Endothelial cell of umbilical vein (primary cell): Measurements from ENCODE around the gene PGLYRP1. TPM values are rescaled to one million over a fixed set of nuclear protein-coding genes. Genes with fewer than 3 reads are reported as not detected.

Experiments
- BruUV-seq: library from RNA; stranded (reverse); fragments of 400-500 nt; replicated peaks from 2 replicates; lab custom pipeline; 2021; lab: Mats Ljungman, UMichigan
- CTCF ChIA-PET: fragments of 300-600, 350-600 bp; sonication (Branson Sonifier 250); formaldehyde crosslinking; loops from one replicate; lab custom pipeline; 2021; ENCODE audit warnings: antibody characterized with exemption, inconsistent platforms; lab: Charles Lee
- POLR2A ChIA-PET: fragments of 300-600, 350-600 bp; sonication (Branson Sonifier 250); formaldehyde crosslinking; loops from one replicate; lab custom pipeline; 2021; ENCODE audit warnings: antibody characterized with exemption, inconsistent platforms; lab: Charles Lee
- DNase-seq: peaks from one replicate; pipeline ENCODE4 v3.0.0-alpha.2; 2011; ENCODE audit warnings: low read depth, low spot score
- FAIRE-seq: peaks from 2 replicates; lab custom pipeline; 2011; peaks lifted over from hg19 to GRCh38; lab: Jason Lieb, UNC
- H2AFZ ChIP-seq: 2 replicates; pipeline ENCODE4 v1.6.0; 2012; ENCODE audit warnings: low read depth, low read length, control low read depth, inconsistent platforms
- H3K27ac ChIP-seq: 2 replicates; pipeline ENCODE4 v1.5.1; 2011; ENCODE audit warnings: low read depth, mild to moderate bottlenecking, control low read depth, low read length, moderate library complexity; ENCODE audit not compliant: insufficient read depth
- H3K27me3 ChIP-seq, 2 experiments: 2 replicates each; pipeline versions ENCODE4 v1.6.0 to v1.6.1; 2011; ENCODE audit warnings: low read length in 2 of 2, mixed read lengths in 1 of 2; ENCODE audit not compliant: control insufficient read depth in 2 of 2, insufficient read depth in 2 of 2
- H3K36me3 ChIP-seq, 2 experiments: 2 replicates in 1 of 2; 3 replicates in 1 of 2; pipeline ENCODE4 v1.5.1; 2011; ENCODE audit warnings: low read length in 2 of 2, mild to moderate bottlenecking in 1 of 2, moderate library complexity in 1 of 2; ENCODE audit not compliant: control insufficient read depth in 2 of 2, insufficient read depth in 2 of 2; ENCODE audit errors: extremely low read depth in 1 of 2
- H3K4me1 ChIP-seq: 3 replicates; pipeline ENCODE4 v1.5.1; 2011; ENCODE audit warnings: mild to moderate bottlenecking, low read length; ENCODE audit not compliant: control insufficient read depth, insufficient read depth; ENCODE audit errors: extremely low read depth
- H3K4me2 ChIP-seq: 2 replicates; pipeline ENCODE4 v1.6.1; 2011; ENCODE audit warnings: low read length, control low read depth, mixed read lengths; ENCODE audit not compliant: insufficient read depth
- H3K4me3 ChIP-seq, 3 experiments: fragments of 200-600 bp in 1 of 3; sonication (generic), shearing (Covaris generic) in 1 of 3; replicated peaks in 1 of 3; 2 replicates each; pipeline ENCODE4 v1.5.1; 2011 to 2016; ENCODE audit warnings: control low read depth in 3 of 3, low read length in 3 of 3, mild to moderate bottlenecking in 2 of 3, inconsistent platforms in 1 of 3, low read depth in 1 of 3, moderate library complexity in 1 of 3; ENCODE audit not compliant: insufficient read depth in 1 of 3
- H3K79me2 ChIP-seq: 2 replicates; pipeline ENCODE4 v1.6.0; 2012; ENCODE audit warnings: low read length, inconsistent platforms; ENCODE audit not compliant: control insufficient read depth, insufficient read depth
- H3K9ac ChIP-seq: replicated peaks from 2 replicates; pipeline ENCODE3; 2011; ENCODE audit warnings: low read length, control low read depth; ENCODE audit not compliant: insufficient read depth; ENCODE audit errors: extremely low read depth
- H3K9me1 ChIP-seq: replicated peaks from 3 replicates; pipeline ENCODE4 v1.6.0; 2011; ENCODE audit warnings: mild to moderate bottlenecking, low read length; ENCODE audit not compliant: control insufficient read depth, insufficient read depth; ENCODE audit errors: extremely low read depth
- H3K9me3 ChIP-seq: replicated peaks from 2 replicates; pipeline ENCODE4 v1.5.1; 2012; ENCODE audit warnings: low read length, inconsistent platforms; ENCODE audit not compliant: control insufficient read depth, insufficient read depth
- H4K20me1 ChIP-seq: replicated peaks from 2 replicates; pipeline ENCODE3; 2011; ENCODE audit warnings: mild to moderate bottlenecking, low read length; ENCODE audit not compliant: control insufficient read depth, insufficient read depth; ENCODE audit errors: extremely low read depth
- CTCF ChIP-seq, 2 donors: IDR thresholded peaks; 1 replicate in 1 of 2; 2 replicates in 1 of 2; pipeline ENCODE4 v1.5.1; 2011; ENCODE audit warnings: low read length in 2 of 2, mild to moderate bottlenecking in 2 of 2, moderate library complexity in 2 of 2, control low read depth in 1 of 2, inconsistent platforms in 1 of 2, low read depth in 1 of 2; ENCODE audit not compliant: insufficient read depth in 1 of 2; ENCODE audit errors: extremely low read depth in 1 of 2
- EZH2 ChIP-seq: IDR thresholded peaks from 2 replicates; pipeline ENCODE4 v1.6.1; 2012; ENCODE audit warnings: borderline replicate concordance, low read depth, mild to moderate bottlenecking, moderate library complexity, low read length, inconsistent platforms; ENCODE audit not compliant: severe bottlenecking
- FOS ChIP-seq: IDR thresholded peaks from 2 replicates; pipeline ENCODE4 v1.6.1; 2011; ENCODE audit warnings: mild to moderate bottlenecking, low read length, moderate library complexity, borderline replicate concordance; ENCODE audit not compliant: insufficient read depth
- GATA2 ChIP-seq: IDR thresholded peaks from 2 replicates; pipeline ENCODE4 v1.7.0; 2011; ENCODE audit warnings: low read depth, mild to moderate bottlenecking, moderate library complexity, mixed read lengths, low read length; ENCODE audit not compliant: insufficient read length, insufficient read depth
- JUN ChIP-seq: IDR thresholded peaks from 2 replicates; pipeline ENCODE4 v1.6.1; 2011; ENCODE audit warnings: borderline replicate concordance, low read depth; ENCODE audit not compliant: insufficient read length, insufficient read depth
- MAX ChIP-seq: IDR thresholded peaks from 2 replicates; pipeline ENCODE4 v1.6.1; 2011; ENCODE audit not compliant: insufficient read depth, insufficient read length
- MYC ChIP-seq: IDR thresholded peaks from one replicate; pipeline ENCODE4 v1.6.1; 2011; ENCODE audit warnings: mild to moderate bottlenecking, low read depth, low read length
- POLR2A ChIP-seq: IDR thresholded peaks from 2 replicates; pipeline ENCODE4 v1.6.1; 2012; ENCODE audit warnings: low read depth, mild to moderate bottlenecking, control low read depth, low read length
- POLR2AphosphoS5 ChIP-seq: IDR thresholded peaks from 2 replicates; pipeline ENCODE4 v1.6.1; 2012; ENCODE audit warnings: low read depth, mild to moderate bottlenecking, control low read depth, low read length, moderate library complexity; ENCODE audit not compliant: insufficient read depth
- dilution Hi-C: fragments of 300-500 bp; cut with MboI; formaldehyde crosslinking; loops from one replicate; pipeline ENCODE4 v1.15.0; 2019; ENCODE audit warnings: low sequenced_read_pairs; ENCODE audit not compliant: extremely low pct_ligation_motif_present
- intact Hi-C: fragments of 100-400 bp; cut with micrococcal nuclease; formaldehyde crosslinking; loops from one replicate; pipeline ENCODE4 v1.10.0; 2022
- polyA plus RNA-seq, 4 experiments: library from polyadenylated mRNA; depleted of rRNA in 3 of 4; stranded (reverse) in 3 of 4; unstranded in 1 of 4; fragments of >200 nt; gene quantifications; 2 replicates each; pipeline versions ENCODE4 v1.2.1 to v1.2.3, GENCODE V29; 2011 to 2012; ENCODE audit warnings: missing spikeins in 1 of 4
- total RNA-seq: library from RNA; stranded (reverse); gene quantifications from 2 replicates; pipeline ENCODE4 v1.2.3, GENCODE V29; 2021

Gene PGLYRP1
- total and polyA plus RNA-seq, 2 donors (not counting 3 experiments of a cell fraction or from before 2014, with no cell fraction given) = not detected

GRCh38 chr19:45998834-45999233 is 24.0 kb downstream of the PGLYRP1 start:
- intact Hi-C loops (loop anchor here (5.0 kb wide), 1 partner anchor 182 kb away; the partner anchor contains the start of gene RSPH6A), dilution Hi-C loops (no loop called here)
- Histone ChIP-seq H4K20me1 (no peaks in the 10 kb centered on the region), H3K79me2 (peaks cover 5% of the 10 kb centered on the region), H3K9me3 (no peaks in the 10 kb centered on the region), H3K4me3 (no peak overlapping the region), H3K4me2 (no peak overlapping the region), H3K4me1 (peaks cover 12% of the 10 kb centered on the region), H2AFZ (no peak overlapping the region), H3K9ac (no peak overlapping the region), H3K27ac (no peak overlapping the region), H3K27me3 (no peaks in the 10 kb centered on the region), H3K36me3 (no peaks in the 10 kb centered on the region), H3K9me1 (no peaks in the 10 kb centered on the region)
- FAIRE-seq (no peak), DNase-seq (no peak)
- CTCF ChIA-PET = interaction anchor here (1.0 kb wide), 1 partner anchor 30 kb away, joined by 4 read pairs; no protein-coding TSS in a partner anchor
- no TSS peak for BruUV-seq
- POLR2A ChIA-PET = no interaction called here
- TF ChIP-seq MYC (no peak), MAX (no peak), GATA2 (no peak), JUN (no peak), EZH2 (no peak), POLR2AphosphoS5 (no peak), FOS (no peak), POLR2A (no peak), CTCF (IDR thresholded peaks at IDR 0.05; ENCODE audit: extremely low read depth in 1 of 2, insufficient read depth in 1 of 2, low read depth in 1 of 2, low read length in 2 of 2) (no peak)
